ENCODE results near the gene PCNX3.

The PCNX3 gene

DNA sequence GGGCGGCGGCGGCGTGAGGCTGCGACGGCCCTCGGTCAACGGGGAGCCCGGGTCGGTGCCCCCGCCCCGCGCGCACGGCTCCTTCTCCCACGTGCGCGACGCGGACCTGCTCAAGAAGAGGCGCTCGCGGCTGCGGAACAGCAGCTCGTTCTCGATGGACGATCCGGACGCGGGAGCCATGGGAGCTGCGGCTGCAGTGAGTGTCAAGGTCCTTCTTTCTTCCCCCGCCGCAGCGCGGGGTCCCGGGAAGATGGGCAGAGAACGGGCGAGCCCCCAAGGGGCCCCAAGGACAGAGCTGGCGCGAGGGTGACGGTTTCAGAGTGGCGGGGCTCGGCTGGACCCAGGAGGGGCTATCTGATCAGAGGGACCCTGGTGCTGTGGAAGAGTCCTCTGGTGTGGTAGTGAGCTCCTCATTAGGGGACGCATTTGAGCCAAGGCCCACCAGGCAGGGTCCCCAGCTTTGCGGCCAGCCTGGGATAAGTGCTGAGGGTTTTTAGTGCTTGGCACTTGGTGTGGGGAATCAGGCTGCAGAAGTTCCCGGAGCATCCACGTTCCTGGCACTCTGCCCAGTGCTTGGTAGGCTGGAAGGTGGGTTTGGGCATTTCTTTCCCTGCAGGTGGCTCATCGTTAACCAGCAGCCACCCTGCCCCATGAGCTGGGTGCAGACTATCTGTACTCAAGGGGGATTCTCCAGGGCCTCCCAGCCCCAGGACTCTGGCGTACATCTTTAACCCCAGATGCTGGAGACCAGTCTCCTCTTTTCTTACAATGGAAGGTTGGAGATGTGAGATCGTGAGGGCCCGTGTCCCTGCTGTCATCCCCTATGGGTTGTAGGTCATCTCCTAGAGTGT is 30.0 kb upstream of the PCNX3 start:
- H3K4me1 ChIP-seq (ENCODE audit: control insufficient read depth, insufficient read depth, low read length) = peaks cover 18% of the 10 kb centered on the region
- H3K36me3 ChIP-seq (ENCODE audit: control insufficient read depth, insufficient read depth, low read length) = peaks cover 35% of the 10 kb centered on the region
- H3K4me3 ChIP-seq (ENCODE audit: low read length) = no peak overlapping the region
- H3K27me3 ChIP-seq (ENCODE audit: control insufficient read depth, insufficient read depth, low read length) = no peaks in the 10 kb centered on the region
- no peak overlapping the region for H3K9ac ChIP-seq (ENCODE audit: low read length)
- peak overlapping the region; percentile 19 for H3K27ac ChIP-seq (ENCODE audit: low read depth, low read length)

GRCh38 chr11:65586247-65586630 is 29.3 kb upstream of the PCNX3 start:
- no peak overlapping the region for H3K4me3 ChIP-seq (ENCODE audit: low read length)
- peak overlapping the region; percentile 19 for H3K27ac ChIP-seq (ENCODE audit: low read depth, low read length)

GRCh38 chr11:65586676-65587075 is 28.9 kb upstream of the PCNX3 start:
- peak overlapping the region; percentile 19 for H3K27ac ChIP-seq (ENCODE audit: low read depth, low read length)
- H3K9ac ChIP-seq (ENCODE audit: low read length) = no peak overlapping the region
- H3K4me3 ChIP-seq (ENCODE audit: low read length) = no peak overlapping the region
- H3K27me3 ChIP-seq (ENCODE audit: control insufficient read depth, insufficient read depth, low read length) = no peaks in the 10 kb centered on the region
- H3K36me3 ChIP-seq (ENCODE audit: control insufficient read depth, insufficient read depth, low read length) = peaks cover 25% of the 10 kb centered on the region
- H3K4me1 ChIP-seq (ENCODE audit: control insufficient read depth, insufficient read depth, low read length) = peaks cover 18% of the 10 kb centered on the region

More at GRCh38 chr11:65586247-65586630, 29.3 kb upstream of the PCNX3 start:
- H3K4me1 ChIP-seq (ENCODE audit: control insufficient read depth, insufficient read depth, low read length) = peaks cover 18% of the 10 kb centered on the region
- peaks cover 29% of the 10 kb centered on the region for H3K36me3 ChIP-seq (ENCODE audit: control insufficient read depth, insufficient read depth, low read length)
- no peak overlapping the region for H3K9ac ChIP-seq (ENCODE audit: low read length)
- H3K27me3 ChIP-seq (ENCODE audit: control insufficient read depth, insufficient read depth, low read length) = no peaks in the 10 kb centered on the region

- Histone ChIP-seq H3K27me3 (ENCODE audit: control insufficient read depth, insufficient read depth, low read length) (no peaks in the 10 kb centered on the region), H3K9ac (ENCODE audit: low read length) (no peak overlapping the region), H3K4me3 (ENCODE audit: low read length) (no peak overlapping the region), H3K27ac (ENCODE audit: low read depth, low read length) (peak overlapping the region; percentile 62), H3K4me1 (ENCODE audit: control insufficient read depth, insufficient read depth, low read length) (peaks cover 23% of the 10 kb centered on the region), H3K36me3 (ENCODE audit: control insufficient read depth, insufficient read depth, low read length) (peaks cover 24% of the 10 kb centered on the region)
Measured at GRCh38 chr11:65588199-65589054, 27.1 kb upstream of the PCNX3 start.

DNA sequence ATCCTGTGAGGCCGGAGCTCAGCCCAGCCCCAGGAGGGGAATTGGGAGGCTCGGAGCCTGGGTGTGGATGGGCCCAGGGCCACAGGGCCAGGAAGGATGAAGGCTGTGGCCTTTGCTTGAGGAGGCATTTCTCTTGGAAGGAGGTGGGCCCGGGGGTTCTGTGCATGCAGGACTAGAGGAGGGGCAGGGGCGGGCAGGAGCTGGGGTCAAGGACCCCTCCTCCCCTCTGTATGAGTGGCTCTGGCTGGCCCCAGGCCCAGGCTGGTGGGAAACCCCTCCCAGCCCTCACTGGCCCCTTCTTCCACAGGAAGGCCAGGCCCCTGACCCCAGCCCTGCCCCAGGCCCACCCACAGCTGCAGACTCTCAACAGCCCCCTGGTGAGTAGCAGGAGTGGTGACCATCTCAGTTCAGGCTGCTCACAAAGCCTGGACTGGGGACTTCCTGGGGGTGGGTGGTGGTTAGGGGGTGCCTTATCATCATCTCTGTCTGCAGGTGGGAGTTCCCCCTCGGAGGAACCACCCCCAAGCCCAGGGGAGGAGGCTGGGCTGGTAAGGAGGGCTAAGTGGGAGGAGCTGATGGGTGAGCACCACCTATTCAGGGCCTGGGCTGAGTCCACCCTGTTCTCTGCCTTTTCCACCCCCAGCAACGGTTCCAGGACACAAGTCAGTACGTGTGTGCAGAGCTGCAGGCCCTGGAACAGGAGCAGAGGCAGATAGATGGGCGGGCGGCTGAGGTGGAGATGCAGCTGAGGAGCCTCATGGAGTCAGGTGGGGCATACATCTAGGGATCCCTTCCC is 25.9 kb upstream of the PCNX3 start:
- H3K27ac ChIP-seq (ENCODE audit: low read depth, low read length) = no peak overlapping the region
- H3K4me3 ChIP-seq (ENCODE audit: low read length) = no peak overlapping the region
- H3K9ac ChIP-seq (ENCODE audit: low read length) = no peak overlapping the region
- H3K4me1 ChIP-seq (ENCODE audit: control insufficient read depth, insufficient read depth, low read length) = peaks cover 27% of the 10 kb centered on the region
- peaks cover 16% of the 10 kb centered on the region for H3K36me3 ChIP-seq (ENCODE audit: control insufficient read depth, insufficient read depth, low read length)
- no peaks in the 10 kb centered on the region for H3K27me3 ChIP-seq (ENCODE audit: control insufficient read depth, insufficient read depth, low read length)

- H3K36me3 ChIP-seq (ENCODE audit: control insufficient read depth, insufficient read depth, low read length) = peaks cover 16% of the 10 kb centered on the region
- peaks cover 27% of the 10 kb centered on the region for H3K4me1 ChIP-seq (ENCODE audit: control insufficient read depth, insufficient read depth, low read length)
- no peak overlapping the region for H3K4me3 ChIP-seq (ENCODE audit: low read length)
- no peak overlapping the region for H3K9ac ChIP-seq (ENCODE audit: low read length)
- no peak overlapping the region for H3K27ac ChIP-seq (ENCODE audit: low read depth, low read length)
- no peaks in the 10 kb centered on the region for H3K27me3 ChIP-seq (ENCODE audit: control insufficient read depth, insufficient read depth, low read length)
Measured at GRCh38 chr11:65590240-65590738, 25.3 kb upstream of the PCNX3 start.

DNA sequence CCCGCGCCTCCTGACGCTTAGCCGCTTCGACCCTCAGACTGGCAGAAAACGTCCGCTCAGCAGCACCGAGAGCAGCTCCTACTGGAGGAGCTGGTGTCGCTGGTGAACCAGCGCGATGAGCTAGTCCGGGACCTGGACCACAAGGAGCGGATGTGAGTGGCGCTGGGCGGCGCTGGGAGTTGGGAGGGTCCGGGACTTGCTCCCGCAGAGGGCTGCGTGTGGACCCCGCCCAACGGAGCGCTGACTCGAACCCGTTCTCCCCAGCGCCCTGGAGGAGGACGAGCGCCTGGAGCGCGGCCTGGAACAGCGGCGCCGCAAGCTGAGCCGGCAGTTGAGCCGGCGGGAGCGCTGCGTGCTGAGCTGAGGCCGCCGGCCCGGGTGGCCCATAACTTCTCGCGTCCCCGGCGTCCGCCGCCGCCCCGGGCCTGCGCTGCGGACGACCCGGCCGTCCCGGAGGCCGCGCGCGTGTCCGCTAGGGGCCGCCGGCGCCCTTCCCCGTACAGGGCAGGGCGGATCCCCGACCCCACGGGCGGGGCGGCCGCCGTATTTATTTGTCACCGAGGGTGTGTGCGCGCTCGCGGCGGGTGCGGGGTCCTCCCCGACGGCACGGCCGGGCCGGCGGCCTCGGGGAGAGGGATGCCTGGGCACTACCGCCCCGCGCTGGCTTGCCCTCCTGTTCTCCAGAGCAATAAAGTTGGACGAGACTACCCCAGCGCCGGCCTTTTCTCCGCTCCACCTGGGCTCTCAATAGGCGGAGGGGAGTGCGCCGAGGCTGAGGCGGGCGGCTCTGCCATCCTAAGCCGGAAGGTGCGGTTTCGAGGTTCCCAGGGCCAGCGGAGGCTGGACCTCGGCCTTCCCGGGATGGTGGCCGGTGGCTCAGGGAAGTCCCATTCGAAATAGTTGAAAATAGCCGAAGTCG is 23.4 kb upstream of the PCNX3 start:
- Histone ChIP-seq H3K4me3 (ENCODE audit: low read length) (peak overlapping the region; percentile 8), H3K9ac (ENCODE audit: low read length) (no peak overlapping the region), H3K27me3 (ENCODE audit: control insufficient read depth, insufficient read depth, low read length) (no peaks in the 10 kb centered on the region), H3K36me3 (ENCODE audit: control insufficient read depth, insufficient read depth, low read length) (peaks cover 11% of the 10 kb centered on the region), H3K4me1 (ENCODE audit: control insufficient read depth, insufficient read depth, low read length) (peaks cover 21% of the 10 kb centered on the region), H3K27ac (ENCODE audit: low read depth, low read length) (no peak overlapping the region)

DNA sequence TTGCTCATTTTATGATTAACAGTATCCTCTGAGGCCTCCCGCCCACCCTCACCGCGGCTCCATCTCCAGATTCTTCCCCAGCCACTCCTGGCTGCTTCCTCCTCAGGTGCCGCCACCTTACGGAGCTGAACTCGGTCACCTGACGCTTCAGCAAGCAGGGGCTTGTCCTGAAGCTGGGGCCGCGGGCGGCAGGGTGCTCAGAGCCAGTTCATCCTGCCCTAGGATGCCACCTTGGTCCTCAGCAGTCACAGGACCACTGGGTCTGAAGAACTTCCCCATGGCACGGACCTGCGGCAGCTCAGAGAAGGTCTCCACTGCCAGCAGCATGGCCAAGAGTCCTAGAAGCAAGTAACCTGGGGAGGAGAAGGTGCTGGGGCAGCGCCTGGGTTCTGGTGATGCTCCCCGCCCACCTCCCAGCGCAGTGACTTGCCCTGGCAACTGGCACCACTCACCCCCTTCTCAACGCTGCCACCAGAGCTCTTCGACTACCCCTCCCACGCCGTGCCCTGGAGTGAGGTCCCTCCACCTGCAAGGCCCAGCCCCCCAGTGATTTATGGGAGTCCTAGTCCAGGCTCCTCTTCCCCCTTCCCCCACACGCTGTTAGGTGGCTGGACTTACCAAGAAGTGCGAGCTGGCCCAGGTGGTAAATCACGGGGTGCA is 22.6 kb upstream of the PCNX3 start:
- Histone ChIP-seq H3K27ac (ENCODE audit: low read depth, low read length) (peak overlapping the region; percentile 16), H3K4me3 (ENCODE audit: low read length) (peak overlapping the region; percentile 8), H3K9ac (ENCODE audit: low read length) (no peak overlapping the region), H3K4me1 (ENCODE audit: control insufficient read depth, insufficient read depth, low read length) (peaks cover 14% of the 10 kb centered on the region), H3K27me3 (ENCODE audit: control insufficient read depth, insufficient read depth, low read length) (no peaks in the 10 kb centered on the region), H3K36me3 (ENCODE audit: control insufficient read depth, insufficient read depth, low read length) (peaks cover 14% of the 10 kb centered on the region)

DNA sequence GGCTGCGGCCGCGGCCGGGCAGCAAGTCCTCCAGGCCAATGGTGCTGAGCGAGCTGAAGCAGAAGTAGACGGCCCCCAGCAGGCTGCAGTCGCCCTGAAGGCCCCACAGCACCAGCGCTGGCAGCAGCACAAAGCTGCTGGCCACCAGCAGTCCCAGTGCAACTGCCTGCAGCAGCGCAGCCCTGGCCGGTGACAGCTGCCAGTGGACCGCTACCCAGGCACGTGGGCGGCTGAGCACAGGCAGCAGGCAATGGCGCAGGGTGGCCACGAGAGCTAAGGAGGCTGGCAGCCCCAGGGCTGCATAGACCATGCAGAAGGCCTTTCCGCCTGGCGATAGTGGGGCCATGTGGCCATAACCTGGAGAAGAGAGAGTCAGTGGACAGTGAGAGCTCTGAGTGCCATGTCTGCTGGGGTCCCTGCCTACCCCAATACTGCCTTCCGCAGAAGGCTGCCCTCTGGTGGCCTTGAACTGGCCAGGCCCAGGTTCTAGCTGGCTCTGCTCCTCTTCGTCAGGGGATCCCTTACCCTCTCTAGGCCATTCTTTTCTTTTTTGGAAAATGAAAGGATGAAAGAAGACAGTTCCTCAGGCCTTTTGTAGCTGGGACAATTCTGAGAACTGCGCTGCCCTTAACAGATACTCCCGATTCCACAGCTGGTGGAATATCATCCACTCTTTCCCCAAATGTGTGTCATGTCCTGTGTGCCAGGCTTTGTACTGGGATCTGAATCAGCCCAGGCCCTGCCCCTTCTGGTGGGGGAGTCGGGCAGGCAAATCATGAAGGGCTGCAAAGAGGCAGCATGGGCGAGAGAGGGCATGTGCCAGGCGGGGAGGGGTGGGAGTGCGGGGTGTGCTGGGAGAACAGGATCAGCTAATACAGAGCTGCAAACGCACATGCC is 21.8 kb upstream of the PCNX3 start:
- H3K4me1 ChIP-seq (ENCODE audit: control insufficient read depth, insufficient read depth, low read length) = peaks cover 8% of the 10 kb centered on the region
- peak overlapping the region; percentile 61 for H3K27ac ChIP-seq (ENCODE audit: low read depth, low read length)
- peaks cover 21% of the 10 kb centered on the region for H3K36me3 ChIP-seq (ENCODE audit: control insufficient read depth, insufficient read depth, low read length)
- H3K27me3 ChIP-seq (ENCODE audit: control insufficient read depth, insufficient read depth, low read length) = no peaks in the 10 kb centered on the region
- no peak overlapping the region for H3K4me3 ChIP-seq (ENCODE audit: low read length)
- no peak overlapping the region for H3K9ac ChIP-seq (ENCODE audit: low read length)

DNA sequence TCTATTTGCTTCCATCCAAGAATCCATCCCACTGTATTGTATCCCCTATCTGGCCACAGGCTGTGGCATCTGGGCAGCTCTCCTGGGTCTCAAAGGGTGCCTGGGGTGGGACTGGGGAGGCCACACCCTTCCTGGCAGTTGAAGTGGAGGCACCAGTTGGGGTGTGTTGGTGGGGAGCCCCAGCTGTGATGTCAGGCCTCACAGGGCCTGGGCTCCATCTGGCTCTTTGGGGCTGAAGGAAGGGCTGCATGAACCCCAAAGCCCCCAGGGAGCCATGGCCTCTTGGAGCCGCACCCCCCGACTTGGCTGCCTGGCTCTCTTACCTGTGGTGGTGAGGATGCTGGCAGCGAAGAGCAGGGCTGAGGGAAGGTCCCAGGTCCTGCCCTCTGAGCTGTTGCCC is 20.4 kb upstream of the PCNX3 start:
- Histone ChIP-seq H3K4me3 (ENCODE audit: low read length) (no peak overlapping the region), H3K36me3 (ENCODE audit: control insufficient read depth, insufficient read depth, low read length) (peaks cover 20% of the 10 kb centered on the region), H3K9ac (ENCODE audit: low read length) (no peak overlapping the region), H3K4me1 (ENCODE audit: control insufficient read depth, insufficient read depth, low read length) (peaks cover 8% of the 10 kb centered on the region), H3K27me3 (ENCODE audit: control insufficient read depth, insufficient read depth, low read length) (no peaks in the 10 kb centered on the region), H3K27ac (ENCODE audit: low read depth, low read length) (peak overlapping the region; percentile 7)
